Ovary (tissue), 9 donors: ENCODE data around the gene NPAS3. TPM values are rescaled to one million over a fixed set of nuclear protein-coding genes. Genes with fewer than 3 reads are reported as not detected.

Experiments
- DNase-seq, 5 donors: peaks; one replicate each; pipeline ENCODE4 v3.0.0-alpha.2; 2019 to 2020
- H3K27ac ChIP-seq, 2 donors: fragments of 200-600 bp; one replicate each; pipeline versions ENCODE4 v1.5.1 to v1.8.0; 2019 to 2022
- H3K27me3 ChIP-seq: fragments of 200-600 bp; one replicate; pipeline ENCODE4 v1.8.0; 2022
- H3K36me3 ChIP-seq: fragments of 200-600 bp; sonication (generic); one replicate; pipeline ENCODE4 v1.5.1; 2019
- H3K4me1 ChIP-seq: one replicate; pipeline ENCODE4 v1.8.1; 2013; ENCODE audit warnings: mild to moderate bottlenecking, moderate library complexity; ENCODE audit not compliant: insufficient read depth
- H3K4me3 ChIP-seq: fragments of 200-600 bp; sonication (generic); one replicate; pipeline ENCODE4 v1.5.1; 2017
- H3K9me3 ChIP-seq, 2 donors: fragments of 200-600 bp in 1 of 2; sonication (generic) in 1 of 2; one replicate each; pipeline versions ENCODE4 v1.5.1 to v1.8.1; 2013 to 2019; ENCODE audit warnings: mild to moderate bottlenecking in 1 of 2, moderate library complexity in 1 of 2
- EP300 ChIP-seq: sonication (generic); formaldehyde crosslinking; IDR thresholded peaks from one replicate; pipeline ENCODE4 v1.6.1; 2017; ENCODE audit warnings: antibody characterized with exemption
- POLR2A ChIP-seq: fragments of 450-650 bp; IDR thresholded peaks from one replicate; pipeline ENCODE4 v1.6.1; 2017; ENCODE audit warnings: antibody characterized with exemption, mild to moderate bottlenecking, moderate library complexity
- WGBS, 3 donors: extraction: QIAGEN DNeasy Blood & Tissue Kit in 1 of 3; methylation state at CpG; one replicate each; pipeline versions ENCODE4 v1.1.5 to v1.1.7; 2013 to 2017; 5-methylcytosine and 5-hydroxymethylcytosine counted together
- intact Hi-C, 4 donors: fragments of 100-400 bp; cut with DNase I; formaldehyde crosslinking; loops; one replicate each; pipeline versions ENCODE4 v1.11.0 to v1.15.1; 2022 to 2023
- polyA plus RNA-seq, 2 donors: library from polyadenylated mRNA; stranded (reverse); fragments of 200-250 nt in 1 of 2; fragments of 350-450 nt in 1 of 2; fragmentation: Illumina TruSeq in 1 of 2; extraction: RNeasy Lipid Tissue Mini Kit (QIAGEN cat#74804) in 1 of 2; gene quantifications; one replicate each; pipeline ENCODE4 v1.2.3, GENCODE V29; 2013 to 2014
- total RNA-seq, 7 donors: library from RNA; depleted of rRNA in 2 of 7; stranded (reverse); fragments of >200 nt in 2 of 7; fragmentation: NEBNext Ultra II Directional in 3 of 7; extraction: Animal tissue kit (Norgen Biotek cat#: 25700) in 3 of 7; gene quantifications; one replicate each; pipeline versions ENCODE4 v1.1.0 to v1.2.4, GENCODE V29; 2016 to 2023
- TF ChIP-seq, protein P1 (sequence below), 3 donors: fragments of 450-650 bp in 2 of 3; fragments of 200-600 bp in 1 of 3; IDR thresholded peaks; one replicate each; pipeline versions ENCODE4 v1.5.1 to v1.8.0; 2016 to 2022; ENCODE audit warnings: antibody characterized with exemption in 3 of 3, mild to moderate bottlenecking in 1 of 3
- donor health status: DM: no; HTN: no; CAD: no; lungs with moderate emphysema.
- donor health status: DM: no; HTN: no; CAD: no.
- donor health status: Bipolar disorder and iron deficiency.
- donor health status: DM: yes; HTN: yes; CAD: no.
- donor health status: DM: no; HTN: no; CAD: no.
- donor health status: DM: yes; HTN: yes; CAD: no.

NPAS3 gene
- total and polyA plus RNA-seq, 9 donors: 1.9 to 15.4 (median 11.4) TPM

- no peak overlapping the region for H3K4me3 ChIP-seq
- 61 to 70% (median 62%) methylated on average over 3 of the region's 3 CpGs for WGBS, 3 donors
- intact Hi-C loops: no loop called here
- H3K9me3 ChIP-seq: no peaks in the 10 kb centered on the region
- no peaks in the 10 kb centered on the region for H3K27me3 ChIP-seq
- H3K27ac ChIP-seq: no peak overlapping the region
- H3K36me3 ChIP-seq: no peaks in the 10 kb centered on the region
- DNase-seq: no peak
- TF ChIP-seq EP300: no peak
- TF ChIP-seq POLR2A: no peak
- TF ChIP-seq, protein P1, sequence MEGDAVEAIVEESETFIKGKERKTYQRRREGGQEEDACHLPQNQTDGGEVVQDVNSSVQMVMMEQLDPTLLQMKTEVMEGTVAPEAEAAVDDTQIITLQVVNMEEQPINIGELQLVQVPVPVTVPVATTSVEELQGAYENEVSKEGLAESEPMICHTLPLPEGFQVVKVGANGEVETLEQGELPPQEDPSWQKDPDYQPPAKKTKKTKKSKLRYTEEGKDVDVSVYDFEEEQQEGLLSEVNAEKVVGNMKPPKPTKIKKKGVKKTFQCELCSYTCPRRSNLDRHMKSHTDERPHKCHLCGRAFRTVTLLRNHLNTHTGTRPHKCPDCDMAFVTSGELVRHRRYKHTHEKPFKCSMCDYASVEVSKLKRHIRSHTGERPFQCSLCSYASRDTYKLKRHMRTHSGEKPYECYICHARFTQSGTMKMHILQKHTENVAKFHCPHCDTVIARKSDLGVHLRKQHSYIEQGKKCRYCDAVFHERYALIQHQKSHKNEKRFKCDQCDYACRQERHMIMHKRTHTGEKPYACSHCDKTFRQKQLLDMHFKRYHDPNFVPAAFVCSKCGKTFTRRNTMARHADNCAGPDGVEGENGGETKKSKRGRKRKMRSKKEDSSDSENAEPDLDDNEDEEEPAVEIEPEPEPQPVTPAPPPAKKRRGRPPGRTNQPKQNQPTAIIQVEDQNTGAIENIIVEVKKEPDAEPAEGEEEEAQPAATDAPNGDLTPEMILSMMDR (IDR thresholded peaks at IDR 0.05): no peak
- no peaks in the 10 kb centered on the region for H3K4me1 ChIP-seq
Measured at GRCh38 chr14:33657476-33657875, 718.8 kb downstream of the NPAS3 start.

- Histone ChIP-seq H3K9me3 (no peaks in the 10 kb centered on the region), H3K4me1 (no peaks in the 10 kb centered on the region), H3K27ac (no peak overlapping the region), H3K27me3 (no peaks in the 10 kb centered on the region), H3K36me3 (no peaks in the 10 kb centered on the region), H3K4me3 (no peak overlapping the region)
- no peak for DNase-seq
- TF ChIP-seq, protein P1 (IDR thresholded peaks at IDR 0.05): no peak
- TF ChIP-seq POLR2A (no peak), EP300 (no peak)
- WGBS, 3 donors: 80 to 88% (median 86%) methylated on average over 3 of the region's 3 CpGs
- intact Hi-C loops: no loop called here
Measured at GRCh38 chr14:33660248-33660647, 721.6 kb downstream of the NPAS3 start.

DNA sequence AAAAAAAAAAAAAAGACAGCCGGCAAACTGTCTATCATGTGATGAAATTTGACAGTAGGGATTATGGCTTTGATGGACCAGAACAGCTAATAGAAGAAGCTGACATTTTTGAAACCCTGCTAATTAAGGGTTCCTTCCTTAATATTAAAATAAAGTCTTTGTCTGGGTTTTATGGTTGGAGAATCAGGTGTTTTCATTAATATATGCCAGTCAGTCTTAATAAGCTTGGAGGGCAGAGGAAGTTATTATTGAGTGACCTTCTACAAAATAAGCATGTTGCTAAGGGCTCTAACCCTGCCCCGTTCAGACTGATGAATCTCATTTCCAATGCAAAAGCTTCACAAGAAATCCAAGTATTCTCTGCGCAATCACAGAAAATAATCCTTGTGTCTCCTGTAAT is 722.4 kb downstream of the NPAS3 start:
- H3K4me1 ChIP-seq: no peaks in the 10 kb centered on the region
- H3K27ac ChIP-seq: no peak overlapping the region
- no peak for DNase-seq
- no peak overlapping the region for H3K4me3 ChIP-seq
- TF ChIP-seq, protein P1 (IDR thresholded peaks at IDR 0.05): no peak
- TF ChIP-seq POLR2A (no peak), EP300 (no peak)
- H3K9me3 ChIP-seq: no peaks in the 10 kb centered on the region
- intact Hi-C loops: no loop called here
- H3K36me3 ChIP-seq: no peaks in the 10 kb centered on the region
- H3K27me3 ChIP-seq: no peaks in the 10 kb centered on the region
- 85 to 91% (median 90%) methylated on average over 3 of the region's 3 CpGs for WGBS, 3 donors

DNA sequence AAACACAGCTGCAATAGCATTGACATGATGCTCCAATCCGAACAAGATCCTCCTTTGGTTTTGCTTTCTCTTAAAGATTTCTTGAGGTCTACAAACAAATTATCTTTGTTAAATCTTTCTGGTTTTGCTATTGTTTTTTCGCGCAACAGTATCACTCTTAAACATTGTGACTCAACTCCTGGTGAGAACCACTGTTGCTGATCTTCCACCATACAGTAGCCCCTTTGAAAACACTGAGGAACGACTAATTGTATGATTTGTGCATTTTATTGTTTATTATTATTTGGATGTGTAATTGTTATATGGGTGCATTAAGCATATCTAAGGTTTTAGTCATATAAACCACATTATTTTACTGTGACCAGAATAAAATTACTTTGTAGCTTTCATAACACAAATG is 729.4 kb downstream of the NPAS3 start:
- Histone ChIP-seq H3K4me3 (no peak overlapping the region), H3K27ac (no peak overlapping the region), H3K36me3 (no peaks in the 10 kb centered on the region), H3K9me3 (no peaks in the 10 kb centered on the region), H3K27me3 (no peaks in the 10 kb centered on the region), H3K4me1 (no peaks in the 10 kb centered on the region)
- WGBS, 3 donors: 92 to 94% (median 92%) methylated on average over 4 of the region's 4 CpGs
- TF ChIP-seq POLR2A: no peak
- no peak for DNase-seq
- intact Hi-C loops: no loop called here

GRCh38 chr14:33669111-33669510 is 730.4 kb downstream of the NPAS3 start:
- Histone ChIP-seq H3K36me3 (no peaks in the 10 kb centered on the region), H3K9me3 (no peaks in the 10 kb centered on the region), H3K4me1 (no peaks in the 10 kb centered on the region), H3K27me3 (no peaks in the 10 kb centered on the region), H3K27ac (no peak overlapping the region), H3K4me3 (no peak overlapping the region)
- WGBS, 3 donors: 63 to 73% (median 71%) methylated on average over 2 of the region's 2 CpGs
- DNase-seq: no peak
- TF ChIP-seq EP300 (no peak), POLR2A (no peak)
- TF ChIP-seq, protein P1 (IDR thresholded peaks at IDR 0.05): no peak
- intact Hi-C loops: no loop called here
